GM18507 (cell line): ENCODE results near the gene PSME3.
"Not testable (repeated sequence)": the region's sequence is repeated elsewhere in the genome, so short reads cannot be mapped to it uniquely, and the experiment has no call there.

Experiments used
- DNase-seq: peaks from one replicate; pipeline ENCODE4 v3.0.0; 2011; ENCODE audit warnings: low read depth; ENCODE audit not compliant: insufficient read length; ENCODE audit errors: extremely low spot score
- FAIRE-seq: peaks from 2 replicates; lab custom pipeline; 2011; peaks lifted over from hg19 to GRCh38; lab: Jason Lieb, UNC

Gene PSME3

GRCh38 chr17:42846594-42847280, 13.5 kb downstream of the PSME3 start:
- DNase-seq (no peak), FAIRE-seq (no peak)

GRCh38 chr17:42848093-42848492, 14.9 kb downstream of the PSME3 start:
- no peak for FAIRE-seq
- no peak for DNase-seq

- FAIRE-seq, result no peak
Observed at GRCh38 chr17:42849031-42849430, 15.8 kb downstream of the PSME3 start.

GRCh38 chr17:42849451-42850181, 16.4 kb downstream of the PSME3 start:
- FAIRE-seq, result no peak

More at GRCh38 chr17:42849031-42849430, 15.8 kb downstream of the PSME3 start:
- no peak for DNase-seq

GRCh38 chr17:42850954-42851353, 17.8 kb downstream of the PSME3 start, which contains the start of gene AOC3:
AOC3 (plus strand) TSS chr17:42851199; CDS start chr17:42851344, 145 bp downstream.
- DNase-seq (no peak), FAIRE-seq (no peak)

More at GRCh38 chr17:42849451-42850181, 16.4 kb downstream of the PSME3 start:
- no peak for DNase-seq

- not testable (repeated sequence) for FAIRE-seq, DNase-seq
Observed at GRCh38 chr17:42851371-42852240, 18.4 kb downstream of the PSME3 start.

- DNase-seq (no peak), FAIRE-seq (no peak)
Observed at GRCh38 chr17:42852351-42852750, 19.2 kb downstream of the PSME3 start.

- FAIRE-seq, result no peak
- no peak for DNase-seq
Observed at GRCh38 chr17:42853004-42853403, 19.8 kb downstream of the PSME3 start.

GRCh38 chr17:42853597-42853967, 20.4 kb downstream of the PSME3 start:
- FAIRE-seq (no peak), DNase-seq (no peak)

- no peak for FAIRE-seq
Observed at GRCh38 chr17:42853968-42854790, 21.0 kb downstream of the PSME3 start.

GRCh38 chr17:42855048-42855596, 21.9 kb downstream of the PSME3 start:
- no peak for FAIRE-seq
- DNase-seq, result no peak

More at GRCh38 chr17:42853968-42854790, 21.0 kb downstream of the PSME3 start:
- DNase-seq, result no peak

GRCh38 chr17:42856093-42856492, 22.9 kb downstream of the PSME3 start:
- DNase-seq, FAIRE-seq: not testable (repeated sequence)

- not testable (repeated sequence) for FAIRE-seq, DNase-seq
Observed at GRCh38 chr17:42856516-42856915, 23.3 kb downstream of the PSME3 start.

- DNase-seq (no peak), FAIRE-seq (no peak)
Observed at GRCh38 chr17:42857389-42857788, 24.2 kb downstream of the PSME3 start.

GRCh38 chr17:42865638-42866094, 32.5 kb downstream of the PSME3 start:
- no peak for FAIRE-seq
- no peak for DNase-seq

GRCh38 chr17:42866216-42866615, 33.0 kb downstream of the PSME3 start:
- no peak for FAIRE-seq
- no peak for DNase-seq

GRCh38 chr17:42866631-42867575, 33.7 kb downstream of the PSME3 start:
- FAIRE-seq, result no peak
- no peak for DNase-seq
